PC-3 (cell line): ENCODE measurements around the gene SLC25A6.

Source experiments
- EZH2 ChIP-seq: fragments of 300-600 bp; sonication (generic); IDR thresholded peaks from one replicate; pipeline ENCODE4 v1.6.1; 2017; ENCODE audit warnings: antibody characterized with exemption, mild to moderate bottlenecking, low read length; ENCODE audit not compliant: unreplicated experiment
- TF ChIP-seq, protein P1 (sequence below): fragments of 300-600 bp; sonication (generic); conservative IDR thresholded peaks from 2 replicates; pipeline ENCODE4 v1.5.1; 2017; ENCODE audit warnings: antibody characterized with exemption, low read depth, mild to moderate bottlenecking, low read length

DNA sequence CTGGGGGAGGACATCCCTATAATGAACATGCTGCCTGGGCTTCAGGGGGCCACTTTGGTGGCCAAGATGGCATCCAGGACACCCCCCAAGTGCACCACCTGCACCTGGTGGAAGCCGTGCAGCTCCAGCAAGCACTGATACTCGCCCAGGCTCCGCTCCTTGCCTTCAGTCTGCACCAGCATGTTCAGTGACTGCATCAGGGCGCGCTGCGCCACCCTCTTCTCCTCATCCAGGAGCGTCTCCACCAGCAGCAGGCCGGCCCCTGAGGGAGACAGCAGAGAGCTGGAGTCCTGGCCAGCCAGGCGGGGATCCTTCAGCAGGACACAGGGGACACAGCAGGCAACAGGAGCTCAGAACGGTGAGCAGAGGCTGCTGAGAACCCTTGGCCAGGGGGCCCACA is 11.3 kb upstream of the SLC25A6 start:
- TF ChIP-seq, protein P1, sequence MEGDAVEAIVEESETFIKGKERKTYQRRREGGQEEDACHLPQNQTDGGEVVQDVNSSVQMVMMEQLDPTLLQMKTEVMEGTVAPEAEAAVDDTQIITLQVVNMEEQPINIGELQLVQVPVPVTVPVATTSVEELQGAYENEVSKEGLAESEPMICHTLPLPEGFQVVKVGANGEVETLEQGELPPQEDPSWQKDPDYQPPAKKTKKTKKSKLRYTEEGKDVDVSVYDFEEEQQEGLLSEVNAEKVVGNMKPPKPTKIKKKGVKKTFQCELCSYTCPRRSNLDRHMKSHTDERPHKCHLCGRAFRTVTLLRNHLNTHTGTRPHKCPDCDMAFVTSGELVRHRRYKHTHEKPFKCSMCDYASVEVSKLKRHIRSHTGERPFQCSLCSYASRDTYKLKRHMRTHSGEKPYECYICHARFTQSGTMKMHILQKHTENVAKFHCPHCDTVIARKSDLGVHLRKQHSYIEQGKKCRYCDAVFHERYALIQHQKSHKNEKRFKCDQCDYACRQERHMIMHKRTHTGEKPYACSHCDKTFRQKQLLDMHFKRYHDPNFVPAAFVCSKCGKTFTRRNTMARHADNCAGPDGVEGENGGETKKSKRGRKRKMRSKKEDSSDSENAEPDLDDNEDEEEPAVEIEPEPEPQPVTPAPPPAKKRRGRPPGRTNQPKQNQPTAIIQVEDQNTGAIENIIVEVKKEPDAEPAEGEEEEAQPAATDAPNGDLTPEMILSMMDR, result no peak
- no peak for TF ChIP-seq EZH2
